Activated naive CD4-positive, alpha-beta T cell (primary cell): ENCODE data around the gene TBL3.
"Not testable (repeated sequence)": the region's sequence is repeated elsewhere in the genome, so short reads cannot be mapped to it uniquely, and the experiment has no call there.

ENCODE experiments used
- DNase-seq, 4 experiments: peaks; one replicate each; lab custom pipeline; 2025; lab: John Stamatoyannopoulos, UW

Gene TBL3

GRCh38 chr16:1999866-2000514 lies 28.1 kb downstream of the TBL3 start:
- no peak for DNase-seq

GRCh38 chr16:2001035-2001434 lies 29.2 kb downstream of the TBL3 start:
- no peak for DNase-seq

GRCh38 chr16:2001456-2002355 lies 29.9 kb downstream of the TBL3 start:
- no peak for DNase-seq

DNA sequence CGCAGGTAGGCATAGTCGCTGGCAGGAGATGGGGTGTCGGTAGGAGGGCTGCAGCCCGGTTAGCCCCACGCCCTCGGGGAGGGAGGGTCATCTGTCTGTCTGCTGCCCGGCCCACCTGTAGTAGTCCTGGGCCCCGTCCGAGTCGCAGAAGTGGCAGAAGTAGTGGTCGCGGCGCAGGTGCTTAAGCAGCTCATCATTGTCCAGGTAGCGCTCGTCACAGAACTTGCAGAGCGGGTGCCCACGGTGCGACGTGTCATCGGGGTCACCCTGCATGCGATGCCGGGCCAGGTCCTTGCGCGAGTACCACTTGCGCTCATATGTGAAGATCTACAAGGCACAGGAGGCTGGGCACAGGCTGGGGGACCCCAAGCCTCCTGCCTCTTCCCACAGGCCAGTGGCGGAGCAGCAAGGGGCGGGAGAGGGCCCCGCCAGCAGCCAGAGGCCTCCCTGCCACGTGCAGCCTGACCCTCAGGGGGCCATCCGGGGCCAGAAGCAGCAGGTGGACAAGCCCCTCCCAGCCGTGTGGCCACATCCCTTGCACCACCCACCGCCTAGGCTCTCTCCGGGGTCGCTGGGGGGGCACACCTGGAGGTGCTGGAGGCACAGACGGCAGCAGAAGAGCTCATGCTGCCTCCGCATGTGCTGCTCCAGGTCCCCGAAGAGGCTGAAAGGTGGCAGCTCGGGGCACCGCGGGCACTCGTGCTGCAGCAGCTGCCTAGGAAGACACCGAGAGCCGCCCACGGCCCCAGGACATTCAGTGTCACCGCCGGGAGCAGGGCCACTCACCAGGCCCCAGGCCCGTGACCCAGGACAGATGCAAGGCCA lies 30.8 kb downstream of the TBL3 start:
- DNase-seq: no peak

GRCh38 chr16:2003231-2003826 lies 31.5 kb downstream of the TBL3 start:
- DNase-seq: no peak

- DNase-seq: peak; percentile 59 to 87 (median 74)
Measured at GRCh38 chr16:2003827-2004641, 32.2 kb downstream of the TBL3 start.

GRCh38 chr16:2004795-2005517 lies 33.1 kb downstream of the TBL3 start:
- no peak for DNase-seq

DNA sequence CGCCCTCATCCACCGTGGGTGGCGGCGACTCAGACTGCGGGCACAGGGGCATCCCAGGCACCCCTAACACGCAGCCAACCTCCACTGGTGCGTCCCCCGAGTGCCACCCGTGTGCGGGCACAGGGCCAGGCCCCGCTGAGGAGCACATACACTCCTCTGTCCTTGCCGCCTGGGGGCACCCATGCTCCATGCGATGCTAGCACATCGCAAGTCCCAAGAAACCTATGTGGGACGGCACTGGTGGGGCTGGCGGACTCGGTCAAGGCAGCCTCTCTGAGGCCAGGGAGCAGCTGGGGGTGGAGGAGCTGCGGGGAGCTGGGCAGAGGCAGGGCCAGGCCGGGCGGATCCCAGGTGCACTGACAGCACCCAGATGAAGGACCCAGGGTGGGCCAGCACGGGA lies 33.8 kb downstream of the TBL3 start:
- DNase-seq: no peak

DNA sequence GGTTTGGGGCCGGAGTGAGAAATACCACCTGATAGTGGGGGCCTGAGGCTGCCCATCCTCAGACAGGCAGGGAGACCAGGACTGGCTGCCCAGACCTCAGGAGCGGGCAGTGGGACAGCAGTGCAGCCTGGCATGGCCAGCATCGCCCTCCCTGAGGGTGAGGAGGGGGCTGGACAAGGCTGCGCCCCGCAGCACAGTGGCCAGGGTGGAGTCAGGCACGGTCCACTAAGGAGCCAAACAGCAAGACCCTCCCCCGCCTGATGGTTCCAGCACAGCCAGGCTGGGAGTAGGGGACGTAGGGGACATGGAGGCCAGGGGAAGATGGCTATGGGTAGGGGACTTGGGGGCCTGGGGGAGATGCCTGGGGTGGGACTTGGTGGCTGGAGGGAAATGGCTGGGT lies 34.5 kb downstream of the TBL3 start:
- DNase-seq: no peak

DNA sequence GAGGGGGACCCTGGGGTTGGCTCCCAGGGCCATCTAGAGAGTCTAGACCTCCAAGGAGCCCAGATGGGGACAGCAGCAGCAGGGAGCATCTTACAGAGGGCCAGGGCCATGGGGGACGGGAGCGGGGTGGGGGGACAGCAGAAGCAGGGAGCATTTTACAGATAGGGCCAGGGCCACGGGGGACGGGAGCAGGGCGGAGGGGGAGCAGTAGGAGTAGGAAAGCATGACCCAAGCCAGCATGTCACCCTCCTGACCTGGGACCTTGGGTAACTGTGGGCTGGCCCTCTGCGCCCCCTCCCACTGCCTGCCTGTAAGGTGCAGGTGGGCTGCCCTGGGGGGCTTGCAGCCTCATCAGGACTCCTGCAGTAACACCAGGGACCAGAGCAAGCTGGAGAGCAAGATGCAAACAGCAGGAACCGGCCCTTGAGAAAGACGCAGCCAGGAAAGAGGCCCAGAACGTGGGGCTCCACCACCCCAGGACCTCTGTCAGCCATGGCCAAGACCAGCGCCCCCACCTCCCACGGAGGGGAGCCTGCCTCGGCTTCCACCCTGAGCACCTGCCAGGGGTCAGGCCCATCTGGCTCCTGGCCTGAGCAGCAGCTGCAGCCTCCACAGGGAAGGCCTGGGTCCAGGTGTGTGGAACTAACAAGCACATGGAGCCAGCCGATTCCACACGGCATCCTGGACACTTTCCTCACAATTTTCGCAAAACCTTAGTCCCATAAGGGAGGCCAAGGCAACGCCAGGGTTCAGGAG lies 35.4 kb downstream of the TBL3 start:
- DNase-seq: no peak

DNA sequence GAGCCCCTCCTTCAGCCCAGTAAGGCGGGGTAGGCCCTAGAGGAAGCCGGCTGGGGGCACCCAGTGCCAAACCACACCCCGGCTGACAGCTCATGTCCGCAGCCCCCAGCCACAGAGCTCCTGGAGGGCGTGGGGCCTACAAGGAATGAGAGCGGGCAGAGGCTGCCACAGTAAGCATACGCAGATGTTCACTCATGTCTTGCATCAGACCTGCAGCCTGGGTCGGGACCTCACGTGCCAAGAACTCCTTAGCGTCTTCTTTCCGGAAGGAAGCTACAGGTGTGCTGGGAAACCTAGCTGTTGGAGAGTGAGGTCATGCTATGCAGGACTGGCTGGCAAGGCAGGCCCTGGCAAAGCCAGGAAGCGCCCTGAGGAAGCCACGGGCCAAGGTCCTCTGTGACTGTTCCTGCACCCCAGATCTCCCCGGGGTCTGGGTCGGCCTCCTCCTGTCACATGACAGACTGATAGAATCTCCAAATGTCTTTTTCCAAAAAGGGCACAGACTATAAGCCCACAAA lies 36.2 kb downstream of the TBL3 start:
- no peak for DNase-seq

- DNase-seq: no peak
Measured at GRCh38 chr16:2008631-2009163, 36.8 kb downstream of the TBL3 start.

DNA sequence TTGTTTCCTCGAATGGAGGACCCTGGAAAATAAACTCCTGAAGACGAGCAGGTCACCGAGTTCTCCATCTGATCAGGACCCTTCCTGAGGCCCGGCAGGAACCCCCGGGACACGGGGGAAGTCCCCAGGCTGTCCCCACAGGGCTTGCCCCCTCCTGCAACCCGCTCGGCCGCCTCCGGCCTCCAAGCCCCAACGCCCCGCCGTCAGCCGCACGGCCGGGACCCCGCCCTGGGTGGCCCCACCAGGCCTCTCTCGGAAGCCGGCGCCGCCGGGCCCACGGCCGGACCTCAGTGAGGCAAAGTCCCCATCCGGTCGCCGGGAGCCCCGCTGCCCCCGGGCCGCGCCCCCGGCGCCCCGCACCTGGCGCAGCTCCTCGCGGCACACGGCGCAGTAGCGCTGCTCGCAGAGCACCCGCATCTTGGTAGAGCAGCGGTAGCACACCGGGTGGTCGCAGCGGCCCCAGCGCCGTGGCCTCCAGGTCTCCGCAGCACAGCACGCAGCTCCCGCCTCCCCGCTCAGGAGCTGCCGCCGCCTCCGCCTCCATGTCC lies 37.4 kb downstream of the TBL3 start:
- no peak for DNase-seq

DNA sequence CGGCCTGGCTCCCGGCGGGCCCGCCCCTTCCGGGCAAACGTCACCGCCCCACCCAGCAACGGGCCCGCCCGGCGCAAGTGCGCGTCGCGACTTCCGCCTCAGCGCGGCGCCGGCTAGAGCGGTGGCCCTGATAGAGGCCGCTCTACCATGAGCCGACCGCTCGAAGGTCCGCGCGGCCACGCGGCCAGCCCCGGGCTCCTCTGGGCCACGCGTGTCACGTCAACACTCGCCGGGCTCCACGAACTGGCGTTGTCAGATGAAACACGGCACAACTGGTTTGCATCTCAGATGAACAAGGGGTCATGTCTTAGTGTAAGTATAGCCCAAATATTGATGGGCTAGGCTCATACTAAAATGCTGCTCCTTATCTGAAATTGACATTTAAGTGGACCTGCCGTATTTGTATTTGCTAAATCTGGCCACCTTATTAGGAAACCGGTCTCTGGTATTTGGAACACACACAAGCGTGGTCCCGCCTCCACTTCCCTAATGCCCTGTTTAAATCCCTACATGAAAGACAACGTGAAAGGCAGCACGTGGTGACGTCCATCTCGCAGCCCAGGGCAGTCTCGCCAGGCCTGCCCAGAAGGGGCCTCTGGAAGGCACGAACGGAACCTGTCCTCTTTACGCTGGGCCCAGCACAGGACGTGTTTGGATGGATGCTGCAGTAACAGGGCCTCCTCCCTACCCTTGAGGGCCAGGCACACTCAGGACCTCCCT lies 38.1 kb downstream of the TBL3 start, which contains the start of gene ZNF598:
Gene ZNF598 (minus strand): TSS at position 31 of the 720 bp plus-strand sequence.
- peak; percentile 34 to 78 (median 54) for DNase-seq

GRCh38 chr16:2011726-2012125 lies 39.9 kb downstream of the TBL3 start:
- DNase-seq: not testable (repeated sequence)

DNA sequence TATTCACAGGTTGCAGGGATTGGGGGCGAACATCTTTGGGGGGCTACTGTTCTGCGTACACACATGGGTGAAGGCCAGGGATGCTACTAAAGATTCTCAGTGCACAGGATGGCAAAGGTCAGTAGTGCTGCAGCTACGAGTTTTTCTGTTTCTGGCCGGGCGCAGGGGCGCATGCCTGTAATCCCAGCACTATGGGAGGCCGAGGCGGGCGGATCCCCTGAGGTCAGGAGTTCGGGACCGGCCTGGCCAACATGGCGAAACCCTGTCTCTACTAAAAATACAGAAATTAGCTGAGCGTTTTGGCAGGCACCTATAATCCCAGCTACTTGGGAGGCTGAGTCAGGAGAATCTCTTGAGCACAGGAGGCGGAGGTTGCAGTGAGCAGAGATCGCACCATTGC lies 41.7 kb downstream of the TBL3 start:
- DNase-seq: no peak

DNA sequence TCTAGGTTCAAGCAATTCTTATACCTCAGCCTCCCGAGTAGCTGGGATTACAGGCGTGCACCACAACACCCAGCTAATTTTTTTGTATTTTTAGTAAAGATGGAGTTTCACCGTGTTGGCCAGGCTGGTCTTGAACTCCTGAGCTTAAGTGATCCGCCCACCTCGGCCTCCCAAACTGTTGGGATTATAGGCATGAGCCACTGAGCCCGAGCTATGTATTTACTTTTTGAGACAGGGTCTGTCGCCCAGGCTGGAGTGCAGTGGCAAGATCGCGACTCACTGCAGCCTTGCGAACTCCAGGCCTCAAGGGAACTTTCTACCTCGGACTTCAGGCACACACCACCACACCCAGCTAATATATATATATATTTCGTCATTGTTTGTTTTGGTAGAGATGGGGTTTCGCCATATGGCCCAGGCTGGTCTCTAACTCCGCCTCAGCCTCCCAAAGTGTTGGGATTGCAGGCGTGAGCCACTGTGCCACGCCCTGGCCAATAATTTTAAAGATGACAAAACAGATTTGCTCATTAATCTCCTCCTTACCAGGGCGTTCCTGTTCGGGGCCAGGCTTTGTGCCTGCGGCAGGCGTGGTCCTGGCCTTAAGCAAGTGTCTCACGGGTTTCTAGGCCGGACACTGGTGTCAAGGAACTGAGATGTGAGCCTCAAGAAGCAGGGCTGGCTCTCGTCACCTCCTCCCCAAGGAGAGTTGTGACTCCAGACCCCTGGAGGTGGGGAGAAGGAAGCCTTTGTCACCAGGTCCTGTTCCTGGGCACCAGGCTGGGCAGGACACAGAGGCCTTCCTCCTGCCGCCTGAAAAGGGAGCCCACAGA lies 43.5 kb downstream of the TBL3 start:
- DNase-seq: no peak

GRCh38 chr16:2015947-2016208 lies 44.0 kb downstream of the TBL3 start:
- DNase-seq: no peak
